Activated CD8-positive, alpha-beta memory T cell treated with anti-CD3 and anti-CD28 coated beads, Interleukin-2, amount 50 U/mL, for 24 hours (primary cell): ENCODE measurements around the gene PTPRO.

Source experiments
- DNase-seq: peaks from one replicate; pipeline ENCODE4 v3.0.0-alpha.2; 2020; ENCODE audit errors: extremely low read depth

The PTPRO gene

GRCh38 chr12:15646581-15646980, 324.3 kb downstream of the PTPRO start:
- DNase-seq: no peak
